Measurements from ENCODE around the gene PTX4. TPM values are rescaled to one million over a fixed set of nuclear protein-coding genes. Genes with fewer than 3 reads are reported as not detected.

Gene PTX4
- total RNA-seq: 0.09 TPM in 1 of 2 replicates, not detected in the other

- no peak for DNase-seq
Measured at GRCh38 chr16:1488619-1489018, at the start of gene PTX4. PTX4 (minus strand) TSS chr16:1488944; CDS start chr16:1488909, 35 bp downstream.

- no peak for DNase-seq
Measured at GRCh38 chr16:1537763-1538289, 49.1 kb upstream of the PTX4 start.

- no peak for DNase-seq
Measured at GRCh38 chr16:1537138-1537577, 48.4 kb upstream of the PTX4 start.

DNA sequence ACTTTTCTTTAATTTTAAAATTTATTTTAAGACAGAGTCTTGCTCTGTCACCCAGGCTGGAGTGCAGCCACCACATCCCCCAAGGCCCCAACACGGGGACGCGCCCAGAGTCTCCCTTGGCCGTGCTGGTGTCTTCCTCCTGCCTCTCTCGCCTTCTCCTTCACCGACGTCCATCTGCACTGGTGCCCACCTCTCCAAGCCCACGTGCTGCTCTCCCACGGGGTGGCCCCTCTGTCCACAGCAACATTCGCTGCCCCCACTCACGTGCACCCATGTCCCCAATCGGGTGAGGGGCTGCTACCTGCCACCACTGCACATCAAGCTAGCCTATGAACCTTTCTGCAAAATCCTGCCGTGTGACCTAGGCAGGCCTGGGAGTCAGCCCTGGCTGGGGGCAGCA is 47.9 kb upstream of the PTX4 start:
- DNase-seq: no peak

DNA sequence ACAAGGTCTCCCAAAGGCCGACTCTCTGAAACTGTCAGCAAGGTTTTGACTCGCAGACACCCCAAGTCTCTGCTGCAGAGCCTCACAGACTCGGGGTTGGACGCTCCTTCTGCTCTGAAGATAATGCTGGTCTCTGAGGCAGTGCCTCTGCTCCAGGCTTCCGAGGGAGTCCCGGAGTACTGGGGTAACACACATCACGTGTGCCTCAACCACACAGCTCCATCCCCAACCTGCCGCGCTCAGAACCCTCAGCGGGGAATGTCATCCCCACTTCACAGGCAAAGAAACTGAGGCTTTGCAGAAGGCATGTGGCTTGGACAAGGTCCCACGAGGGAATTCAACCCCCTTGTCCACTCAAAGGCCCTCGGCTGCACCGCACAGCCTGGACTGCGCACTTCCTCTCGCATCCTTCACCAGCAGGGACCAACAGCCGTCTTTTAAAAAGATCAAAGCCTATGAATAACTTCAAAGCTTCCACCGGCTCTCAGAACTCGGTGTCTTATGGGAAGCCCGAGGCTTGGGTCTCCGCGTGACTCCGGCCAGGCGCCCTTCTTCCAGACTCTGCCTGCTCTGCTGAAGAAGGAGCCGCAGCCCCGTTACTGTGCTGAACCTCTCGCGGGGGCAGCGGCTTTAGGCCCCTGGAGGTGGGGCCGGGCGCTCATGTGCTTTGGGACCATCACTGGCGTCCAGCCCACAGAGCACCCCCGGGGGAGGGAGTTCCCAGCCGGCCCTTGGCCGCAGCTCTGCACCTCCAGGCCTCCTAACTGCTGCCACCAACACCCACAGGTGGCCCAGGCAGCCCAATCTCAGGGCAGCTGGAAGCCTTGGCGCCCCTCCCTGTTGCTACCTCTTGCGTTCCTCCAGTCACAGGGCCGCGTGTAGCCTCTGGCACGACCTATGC is 46.9 kb upstream of the PTX4 start:
- DNase-seq: peak; percentile 34

- DNase-seq: peak; percentile 49
Measured at GRCh38 chr16:1534021-1535020, 45.6 kb upstream of the PTX4 start.

GRCh38 chr16:1533443-1533951 is 44.8 kb upstream of the PTX4 start, which contains the start of gene TMEM204:
TMEM204 (plus strand) TSS chr16:1533666; CDS start chr16:1534276, 610 bp downstream.
- DNase-seq: peak; percentile 78

- no peak for DNase-seq
Measured at GRCh38 chr16:1532771-1533170, 44.0 kb upstream of the PTX4 start.

DNA sequence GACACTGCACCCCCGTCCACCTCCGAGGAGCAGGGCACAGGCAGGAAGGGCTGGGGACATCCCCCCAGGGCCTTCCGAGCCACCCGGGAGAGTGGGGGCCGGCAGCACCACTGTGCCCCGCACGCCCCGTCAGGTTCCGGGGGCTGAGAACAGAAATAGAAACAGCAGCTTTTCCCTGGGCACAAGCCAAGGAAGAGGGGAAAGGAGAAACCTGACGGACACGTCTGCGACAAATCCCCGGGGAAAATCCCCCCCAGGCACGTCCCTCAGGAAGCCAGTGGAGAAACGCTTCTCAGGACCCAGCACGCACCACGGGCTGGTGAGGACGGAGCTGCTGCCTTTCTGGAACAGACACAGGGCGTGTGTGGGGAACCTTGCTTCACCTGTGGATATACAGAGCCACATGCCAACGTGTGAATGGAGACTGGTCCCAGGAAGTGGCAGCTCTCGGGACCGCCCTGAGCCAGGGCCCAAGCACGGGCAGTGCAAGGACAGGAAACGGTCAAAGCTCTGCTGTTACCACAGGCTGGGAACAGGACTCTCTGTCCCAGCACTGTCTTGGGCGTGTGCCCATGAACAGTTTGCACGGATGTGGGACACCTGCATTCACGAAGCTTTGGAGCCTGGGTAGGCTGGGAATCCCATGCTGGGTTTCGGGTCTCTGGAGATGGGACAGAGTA is 43.5 kb upstream of the PTX4 start:
- peak; percentile 29 for DNase-seq

- no peak for DNase-seq
Measured at GRCh38 chr16:1531638-1531910, 42.8 kb upstream of the PTX4 start.

- DNase-seq: no peak
Measured at GRCh38 chr16:1530883-1531637, 42.3 kb upstream of the PTX4 start.

DNA sequence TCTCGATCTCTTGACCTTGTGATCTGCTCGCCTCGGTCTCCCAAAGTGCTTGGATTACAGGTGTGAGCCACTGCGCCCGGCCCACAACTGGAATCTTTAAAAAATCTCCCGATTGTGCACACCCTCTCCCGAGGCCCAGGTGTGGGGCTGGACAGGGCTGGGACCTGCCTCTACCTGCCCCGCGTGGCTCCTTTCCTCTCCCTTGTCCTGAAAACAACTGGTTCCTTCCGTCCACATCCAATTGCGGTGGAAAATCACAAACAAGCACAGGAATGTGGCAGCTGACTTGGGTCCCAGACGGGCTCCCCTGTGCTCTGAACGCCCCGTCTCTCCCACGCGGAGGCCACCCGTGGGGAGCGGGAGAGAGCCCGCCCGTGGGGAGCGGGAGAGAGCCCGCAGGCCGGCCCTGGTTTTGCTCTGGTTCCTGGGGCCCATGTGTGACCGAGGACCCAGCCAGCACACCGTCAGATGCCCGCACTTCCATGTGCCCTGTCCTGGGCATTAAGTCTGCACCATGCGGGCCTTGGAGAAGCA is 41.7 kb upstream of the PTX4 start:
- DNase-seq: no peak

- DNase-seq: no peak
Measured at GRCh38 chr16:1528921-1529537, 40.3 kb upstream of the PTX4 start.

- DNase-seq: peak; percentile 67
Measured at GRCh38 chr16:1527836-1528811, 39.4 kb upstream of the PTX4 start.

DNA sequence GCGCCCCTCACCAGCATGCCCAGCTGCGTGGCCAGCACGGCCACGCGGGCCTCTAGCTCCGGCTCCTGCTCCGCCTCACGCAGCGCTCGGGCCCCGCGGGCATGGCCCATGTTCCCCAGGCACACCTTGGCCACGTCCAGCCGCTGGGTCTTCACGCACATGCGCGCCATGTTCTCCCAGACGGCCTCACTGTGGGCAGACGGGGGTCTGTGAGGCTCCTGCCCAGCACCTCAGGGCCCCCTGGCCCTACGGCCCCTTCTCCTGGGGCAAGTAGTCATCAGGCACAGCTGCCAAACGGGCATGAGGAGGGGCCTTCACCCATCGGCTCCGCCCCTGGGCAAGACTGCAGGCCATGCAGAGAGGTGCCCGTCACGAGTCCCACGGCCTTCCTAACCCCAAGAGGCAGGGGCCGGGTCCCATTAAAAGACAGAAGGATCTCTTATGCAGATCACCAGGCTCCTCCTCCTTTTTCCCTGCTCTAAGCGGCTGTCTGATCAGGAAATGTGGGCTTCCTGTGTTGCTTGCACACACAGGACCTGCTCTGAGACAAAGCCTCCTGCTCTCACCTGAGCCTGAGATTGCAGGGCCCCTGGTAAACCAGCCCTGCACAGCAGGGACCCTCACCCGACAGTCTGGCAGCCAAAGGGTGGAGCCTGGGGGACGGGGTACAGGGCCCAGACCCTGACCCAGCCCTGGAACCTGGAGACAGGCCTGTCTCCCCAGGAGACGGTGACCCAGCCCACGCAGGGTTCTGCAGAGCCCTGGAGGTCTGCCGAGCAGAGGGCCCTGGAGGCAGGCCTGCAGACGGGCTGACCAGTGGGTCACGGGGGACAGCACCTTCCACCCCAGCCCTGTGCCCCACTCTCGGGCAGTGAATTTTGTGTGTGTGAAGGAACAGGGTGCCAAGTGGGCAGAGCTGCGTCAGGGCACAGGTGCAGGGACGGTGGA is 38.1 kb upstream of the PTX4 start:
- peak; percentile 49 for DNase-seq

- no peak for DNase-seq
Measured at GRCh38 chr16:1525871-1526607, 37.3 kb upstream of the PTX4 start.

DNA sequence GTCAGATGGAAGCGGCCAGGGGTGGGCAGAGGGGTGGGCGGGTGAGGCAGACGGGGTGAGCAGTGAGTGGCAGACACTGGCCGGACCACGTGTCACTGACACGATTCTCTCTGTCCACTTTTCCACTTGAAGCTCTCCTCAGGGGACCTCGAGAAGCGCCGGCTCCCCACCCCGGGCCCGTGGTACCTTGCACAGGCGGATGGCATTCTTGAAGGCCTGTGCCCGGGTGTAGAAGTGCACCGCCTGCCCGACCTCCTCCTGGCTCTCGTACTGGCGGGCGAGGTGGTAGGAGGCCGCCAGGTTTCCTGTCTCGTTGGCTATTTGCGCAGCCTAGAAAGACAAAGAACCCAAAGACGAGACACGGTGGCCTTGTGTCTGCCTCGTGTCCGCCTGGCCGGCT is 35.6 kb upstream of the PTX4 start:
- DNase-seq: no peak

Measured in dermis blood vessel endothelial cell (primary cell).